ENCODE data around the gene RTTN. TPM values are rescaled to one million over a fixed set of nuclear protein-coding genes. Genes with fewer than 3 reads are reported as not detected.

RTTN gene
- polyA plus RNA-seq, 1 of the 3 experiments (the other 2 are of a cell fraction) = 4.7 TPM

- no peak for TF ChIP-seq ZBTB33 (IDR thresholded peaks at IDR 0.05; ENCODE audit: borderline replicate concordance, low read depth)
- no peak for TF ChIP-seq TAF1 (IDR thresholded peaks at IDR 0.05; ENCODE audit: borderline replicate concordance, low read depth, low read length)
- TF ChIP-seq TCF12 (IDR thresholded peaks at IDR 0.05) = peak; percentile 69; the same call in 1 of the 2 replicates
- no peak for TF ChIP-seq USF2 (IDR thresholded peaks at IDR 0.05; ENCODE audit: borderline replicate concordance, low read depth, low read length)
- TF ChIP-seq REST (IDR thresholded peaks at IDR 0.05; ENCODE audit: low read depth, low read length) = no peak
- peak; percentile 31; the same call in 1 of the 2 replicates for TF ChIP-seq TEAD4 (IDR thresholded peaks at IDR 0.05; ENCODE audit: borderline replicate concordance, insufficient read depth)
- no peak for TF ChIP-seq NRF1 (IDR thresholded peaks at IDR 0.05; ENCODE audit: low read depth, low read length)
- TF ChIP-seq CHD2 (IDR thresholded peaks at IDR 0.05; ENCODE audit: low read length, partially characterized antibody) = no peak
- no peak for TF ChIP-seq RCOR1 (IDR thresholded peaks at IDR 0.05; ENCODE audit: low read length)
- TF ChIP-seq SMC3 (IDR thresholded peaks at IDR 0.05; ENCODE audit: low read depth, low read length) = no peak
- no peak for TF ChIP-seq YY1 (IDR thresholded peaks at IDR 0.05; ENCODE audit: low read depth)
- peak; percentile 80 for TF ChIP-seq JUND (IDR thresholded peaks at IDR 0.05)
- TF ChIP-seq, protein P1, sequence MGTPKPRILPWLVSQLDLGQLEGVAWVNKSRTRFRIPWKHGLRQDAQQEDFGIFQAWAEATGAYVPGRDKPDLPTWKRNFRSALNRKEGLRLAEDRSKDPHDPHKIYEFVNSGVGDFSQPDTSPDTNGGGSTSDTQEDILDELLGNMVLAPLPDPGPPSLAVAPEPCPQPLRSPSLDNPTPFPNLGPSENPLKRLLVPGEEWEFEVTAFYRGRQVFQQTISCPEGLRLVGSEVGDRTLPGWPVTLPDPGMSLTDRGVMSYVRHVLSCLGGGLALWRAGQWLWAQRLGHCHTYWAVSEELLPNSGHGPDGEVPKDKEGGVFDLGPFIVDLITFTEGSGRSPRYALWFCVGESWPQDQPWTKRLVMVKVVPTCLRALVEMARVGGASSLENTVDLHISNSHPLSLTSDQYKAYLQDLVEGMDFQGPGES (IDR thresholded peaks at IDR 0.05; ENCODE audit: low read depth, low read length) = no peak
- no peak for TF ChIP-seq EZH2phosphoT487 (IDR thresholded peaks at IDR 0.05; ENCODE audit: borderline replicate concordance, low read depth)
- TF ChIP-seq NFIC (IDR thresholded peaks at IDR 0.05; ENCODE audit: borderline replicate concordance) = peak; percentile 16; the same call in 1 of the 2 replicates
- no peak; a peak in 1 of 4 replicates for TF ChIP-seq EP300 (IDR thresholded peaks at IDR 0.05; ENCODE audit: borderline replicate concordance in 1 of 2, low read depth in 1 of 2, low read length in 1 of 2)
Observed at GRCh38 chr18:70181015-70181414, 24.5 kb downstream of the RTTN start (continued).

All from SK-N-SH (cell line).